ENCODE measurements around the gene PPY. TPM values are rescaled to one million over a fixed set of nuclear protein-coding genes. Genes with fewer than 3 reads are reported as not detected.
A peak's percentile ranks its signal among the peaks of the same experiment; 100 is the strongest.
"Not testable (repeated sequence)": the region's sequence is repeated elsewhere in the genome, so short reads cannot be mapped to it uniquely, and the experiment has no call there.

Gene PPY
- total RNA-seq, 5 donors from 2014 or later (not counting 1 experiment from before 2014, with no cell fraction given), result not detected

DNA sequence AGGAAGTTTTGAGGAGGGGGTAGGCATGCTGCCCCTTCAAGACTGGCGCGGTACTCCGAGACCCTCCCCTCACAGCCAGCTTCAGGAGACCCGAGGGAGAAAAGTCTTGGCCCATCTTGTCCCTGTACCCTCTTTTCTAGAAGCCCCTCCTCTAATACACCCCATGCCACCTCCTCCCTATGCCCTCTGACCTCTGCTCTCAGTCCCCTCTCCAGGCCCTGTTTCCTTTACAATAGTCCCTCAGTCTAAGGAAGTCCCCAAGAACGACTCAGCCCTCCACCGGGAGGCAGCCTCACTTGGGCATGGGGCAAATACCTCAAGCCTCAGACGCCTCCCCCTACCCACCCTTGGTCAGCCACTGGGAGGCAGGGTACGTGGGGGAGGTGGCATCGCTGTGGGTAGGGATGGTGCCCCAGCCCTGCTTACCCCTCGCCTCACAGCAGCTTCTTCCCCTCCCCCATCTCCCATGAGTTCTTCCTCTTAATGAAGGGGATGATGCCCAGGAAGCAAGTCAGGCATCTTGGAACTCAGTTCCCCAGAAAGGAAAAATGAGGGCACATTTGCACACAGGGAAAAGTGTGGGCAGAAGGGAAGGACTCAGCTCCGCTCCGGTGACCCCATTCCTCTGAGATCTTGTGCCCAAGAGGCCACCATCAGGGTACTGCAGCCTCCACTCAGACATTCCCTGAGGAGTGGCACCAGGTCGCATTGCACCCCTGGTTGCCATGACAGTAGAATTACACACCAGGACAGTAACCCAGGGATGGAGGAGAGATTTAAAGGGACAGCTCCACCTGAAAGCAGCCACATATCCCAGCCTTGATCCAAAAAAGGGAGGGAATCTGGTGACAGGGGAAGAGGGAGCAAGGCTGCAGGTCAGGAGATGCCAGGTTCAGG, 41.2 kb downstream of the PPY start:
- Histone ChIP-seq H3K27me3 (replicated peaks in 1 of 2; ENCODE audit: control insufficient read depth in 2 of 2, extremely low read depth in 1 of 2, insufficient read depth in 2 of 2, low read length in 1 of 2) (peaks cover 0 to 66% of the 10 kb centered on the region in 2 experiments), H3K27ac (ENCODE audit: low read length) (no peak overlapping the region), H3K4me1 (ENCODE audit: control insufficient read depth in 1 of 2, extremely low read depth in 1 of 2, insufficient read depth in 2 of 2, low read length in 2 of 2) (peaks cover 0 to 21% of the 10 kb centered on the region in 2 experiments), H3K4me3 (ENCODE audit: control insufficient read depth in 1 of 2, extremely low read depth in 1 of 2, low read length in 1 of 2) (peak overlapping the region; percentile 43 to 60), H3K9me3 (no peaks in the 10 kb centered on the region), H3K36me3 (ENCODE audit: control insufficient read depth in 2 of 2, extremely low read depth in 1 of 2, insufficient read depth in 1 of 2, low read length in 1 of 2) (no peaks in the 10 kb centered on the region)
- CTCF ChIA-PET, result no interaction called here
- POLR2A ChIA-PET, result no interaction called here
- Mint-ChIP-seq H3K4me3 (peak overlapping the region; percentile 71 to 78 (median 75)), H3K9me3 (no peaks in the 10 kb centered on the region), H3K4me1 (peaks cover 13 to 16% (median 15%) of the 10 kb centered on the region in 3 donors), H3K27me3 (peaks cover 13 to 56% of the 10 kb centered on the region in 2 donors), H3K36me3 (peaks cover 7% of the 10 kb centered on the region), H3K27ac (no peak overlapping the region)
- WGBS (ENCODE audit: insufficient coverage), result 93% methylated on average over 2 of the region's 13 CpGs
- DNase-seq, result no peak
- peak in 1 of 4 experiments; percentile 14 for ATAC-seq (replicated peaks in 1 of 4)

- DNase-seq (peak; percentile 61 to 85 (median 74)), ATAC-seq (replicated peaks in 1 of 4) (peak; percentile 99 to 100 (median 100))
- Mint-ChIP-seq H3K9me3 (no peaks in the 10 kb centered on the region), H3K27me3 (peaks cover 17 to 55% of the 10 kb centered on the region in 2 donors), H3K27ac (no peak overlapping the region), H3K4me1 (peaks cover 12 to 14% (median 13%) of the 10 kb centered on the region in 3 donors), H3K4me3 (peak overlapping the region; percentile 71 to 78 (median 75)), H3K36me3 (peaks cover 7% of the 10 kb centered on the region)
- Histone ChIP-seq H3K4me3 (ENCODE audit: control insufficient read depth in 1 of 2, extremely low read depth in 1 of 2, low read length in 1 of 2) (peak overlapping the region; percentile 43 to 60), H3K9me3 (no peaks in the 10 kb centered on the region), H3K27ac (ENCODE audit: low read length) (no peak overlapping the region), H3K27me3 (replicated peaks in 1 of 2; ENCODE audit: control insufficient read depth in 2 of 2, extremely low read depth in 1 of 2, insufficient read depth in 2 of 2, low read length in 1 of 2) (peaks cover 0 to 62% of the 10 kb centered on the region in 2 experiments), H3K36me3 (ENCODE audit: control insufficient read depth in 2 of 2, extremely low read depth in 1 of 2, insufficient read depth in 1 of 2, low read length in 1 of 2) (no peaks in the 10 kb centered on the region), H3K4me1 (ENCODE audit: control insufficient read depth in 1 of 2, extremely low read depth in 1 of 2, insufficient read depth in 2 of 2, low read length in 2 of 2) (peaks cover 0 to 17% of the 10 kb centered on the region in 2 experiments)
- WGBS (ENCODE audit: insufficient coverage), result 10% methylated on average over 18 of the region's 31 CpGs
- ChIA-PET POLR2A (no interaction called here), CTCF (no interaction called here)
Measured at GRCh38 chr17:43900183-43900857, 42.0 kb downstream of the PPY start.

DNA sequence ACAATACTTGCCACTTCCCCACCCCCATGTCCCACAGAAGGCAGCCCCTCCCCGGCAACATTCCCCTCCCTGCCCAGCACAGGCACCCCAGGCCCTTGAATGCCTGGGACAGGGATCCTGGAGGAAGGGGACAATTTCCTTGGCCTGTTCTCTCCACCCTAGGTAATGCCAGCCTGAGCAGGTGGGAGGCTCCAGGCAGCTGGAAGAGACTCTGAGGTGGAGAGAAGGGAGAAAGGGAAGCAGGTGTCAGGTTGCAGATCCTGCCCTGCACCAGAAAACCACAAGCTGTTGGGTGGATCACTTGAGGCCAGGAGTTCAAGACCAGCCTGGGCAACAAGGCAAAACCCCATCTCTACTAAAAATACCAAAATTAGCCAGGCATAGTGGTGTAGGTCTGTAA, 43.8 kb downstream of the PPY start:
- no peak for ATAC-seq (replicated peaks in 1 of 4)
- Histone ChIP-seq H3K4me1 (ENCODE audit: control insufficient read depth in 1 of 2, extremely low read depth in 1 of 2, insufficient read depth in 2 of 2, low read length in 2 of 2) (peaks cover 0 to 17% of the 10 kb centered on the region in 2 experiments), H3K27me3 (replicated peaks in 1 of 2; ENCODE audit: control insufficient read depth in 2 of 2, extremely low read depth in 1 of 2, insufficient read depth in 2 of 2, low read length in 1 of 2) (peaks cover 0 to 47% of the 10 kb centered on the region in 2 experiments), H3K4me3 (ENCODE audit: control insufficient read depth in 1 of 2, extremely low read depth in 1 of 2, low read length in 1 of 2) (no peak overlapping the region), H3K9me3 (no peaks in the 10 kb centered on the region), H3K27ac (ENCODE audit: low read length) (no peak overlapping the region), H3K36me3 (ENCODE audit: control insufficient read depth in 2 of 2, extremely low read depth in 1 of 2, insufficient read depth in 1 of 2, low read length in 1 of 2) (no peaks in the 10 kb centered on the region)
- DNase-seq, result no peak
- H3K36me3 Mint-ChIP-seq, result peaks cover 7% of the 10 kb centered on the region
- POLR2A ChIA-PET, result interaction anchor here in 1 of 2 donors (0.7 kb wide), 1 partner anchor 876 kb away, joined by 3 read pairs; the partner anchor contains the start of gene VAT1
- peaks cover 12 to 47% of the 10 kb centered on the region in 2 donors for H3K27me3 Mint-ChIP-seq
- H3K4me1 Mint-ChIP-seq, result peaks cover 12 to 14% (median 13%) of the 10 kb centered on the region in 3 donors
- H3K9me3 Mint-ChIP-seq, result no peaks in the 10 kb centered on the region
- no CpG with 5 or more reads among the region's 1 CpG for WGBS (ENCODE audit: insufficient coverage)
- CTCF ChIA-PET, result interaction anchor here (0.5 to 0.7 kb wide), 2 partner anchors 10 to 749 kb away, joined by 3 to 4 read pairs; no protein-coding TSS in a partner anchor
- H3K27ac Mint-ChIP-seq, result no peak overlapping the region
- peak overlapping the region in 1 of 3 donors; percentile 78 for H3K4me3 Mint-ChIP-seq

DNA sequence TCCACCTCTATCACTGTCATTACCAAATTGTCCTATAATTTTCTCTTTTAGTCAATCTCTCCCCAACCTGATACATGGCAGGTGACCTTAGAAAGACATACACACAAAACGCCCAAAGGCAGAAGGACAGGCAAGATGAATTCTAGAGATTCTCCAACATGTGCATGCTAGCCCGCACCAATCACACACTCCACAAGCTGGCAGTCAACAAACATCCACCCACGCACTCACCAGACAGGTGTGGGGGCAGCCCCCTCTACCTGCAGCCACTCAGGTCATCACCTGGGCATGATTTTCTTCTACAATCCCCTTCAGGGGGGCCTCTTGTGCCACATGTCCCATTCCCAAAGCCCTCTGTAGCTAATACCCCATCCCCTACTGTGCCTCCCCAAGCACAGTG, 44.4 kb downstream of the PPY start:
- H3K27ac Mint-ChIP-seq, result no peak overlapping the region
- H3K27me3 ChIP-seq (replicated peaks in 1 of 2; ENCODE audit: control insufficient read depth in 2 of 2, extremely low read depth in 1 of 2, insufficient read depth in 2 of 2, low read length in 1 of 2), result peaks cover 0 to 44% of the 10 kb centered on the region in 2 experiments
- 100% methylated on average over 2 of the region's 3 CpGs for WGBS (ENCODE audit: insufficient coverage)
- H3K9me3 ChIP-seq, result no peaks in the 10 kb centered on the region
- peaks cover 0 to 17% of the 10 kb centered on the region in 2 experiments for H3K4me1 ChIP-seq (ENCODE audit: control insufficient read depth in 1 of 2, extremely low read depth in 1 of 2, insufficient read depth in 2 of 2, low read length in 2 of 2)
- H3K4me1 Mint-ChIP-seq, result peaks cover 12 to 14% (median 13%) of the 10 kb centered on the region in 3 donors
- POLR2A ChIA-PET, result no interaction called here
- ATAC-seq (replicated peaks in 1 of 4) (no peak), DNase-seq (no peak)
- H3K4me3 Mint-ChIP-seq, result no peak overlapping the region
- no peak overlapping the region for H3K4me3 ChIP-seq (ENCODE audit: control insufficient read depth in 1 of 2, extremely low read depth in 1 of 2, low read length in 1 of 2)
- no peaks in the 10 kb centered on the region for H3K36me3 ChIP-seq (ENCODE audit: control insufficient read depth in 2 of 2, extremely low read depth in 1 of 2, insufficient read depth in 1 of 2, low read length in 1 of 2)
- no peak overlapping the region for H3K27ac ChIP-seq (ENCODE audit: low read length)
- no peaks in the 10 kb centered on the region for H3K9me3 Mint-ChIP-seq
- H3K36me3 Mint-ChIP-seq, result peaks cover 7% of the 10 kb centered on the region
- peaks cover 12 to 47% of the 10 kb centered on the region in 2 donors for H3K27me3 Mint-ChIP-seq
- CTCF ChIA-PET, result interaction anchor here in 1 of 2 donors (0.6 kb wide), 1 partner anchor 12 kb away, joined by 3 read pairs; no protein-coding TSS in a partner anchor

DNA sequence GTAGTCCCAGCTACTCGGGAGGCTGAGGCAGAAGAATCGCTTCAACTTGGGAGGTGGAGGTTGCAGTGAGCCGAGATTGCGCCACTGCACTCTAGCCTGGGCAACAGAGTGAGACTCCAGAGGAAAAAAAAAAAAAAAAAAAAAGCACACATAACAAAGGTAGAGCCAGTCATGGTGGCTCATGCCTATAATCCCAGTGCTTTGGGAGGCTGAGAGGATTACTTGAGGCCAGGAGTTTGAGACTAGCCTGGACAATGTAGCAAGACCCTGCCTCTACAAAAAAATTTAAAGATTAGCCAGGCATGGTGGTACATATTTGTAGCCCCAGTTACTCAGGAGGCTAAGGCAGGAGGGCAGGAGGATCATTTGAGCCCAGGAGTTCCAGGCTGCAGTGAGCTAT, 47.8 kb downstream of the PPY start:
- ATAC-seq (replicated peaks in 1 of 4); POLR2A ChIA-PET; H3K36me3 ChIP-seq (ENCODE audit: control insufficient read depth in 2 of 2, extremely low read depth in 1 of 2, insufficient read depth in 1 of 2, low read length in 1 of 2); H3K36me3 Mint-ChIP-seq; H3K4me1 ChIP-seq (ENCODE audit: control insufficient read depth in 1 of 2, extremely low read depth in 1 of 2, insufficient read depth in 2 of 2, low read length in 2 of 2); H3K4me1 Mint-ChIP-seq; H3K4me3 ChIP-seq (ENCODE audit: control insufficient read depth in 1 of 2, extremely low read depth in 1 of 2, low read length in 1 of 2); H3K9me3 Mint-ChIP-seq; H3K27ac ChIP-seq (ENCODE audit: low read length); DNase-seq; CTCF ChIA-PET; H3K9me3 ChIP-seq; H3K4me3 Mint-ChIP-seq; H3K27ac Mint-ChIP-seq: not testable (repeated sequence)
- peaks cover 12 to 30% of the 10 kb centered on the region in 2 donors for H3K27me3 Mint-ChIP-seq
- H3K27me3 ChIP-seq (replicated peaks in 1 of 2; ENCODE audit: control insufficient read depth in 2 of 2, extremely low read depth in 1 of 2, insufficient read depth in 2 of 2, low read length in 1 of 2), result peaks cover 0 to 18% of the 10 kb centered on the region in 2 experiments
- no CpG with 5 or more reads among the region's 4 CpGs for WGBS (ENCODE audit: insufficient coverage)

- no peaks in the 10 kb centered on the region for H3K36me3 ChIP-seq (ENCODE audit: control insufficient read depth in 2 of 2, extremely low read depth in 1 of 2, insufficient read depth in 1 of 2, low read length in 1 of 2)
- H3K9me3 Mint-ChIP-seq, result no peaks in the 10 kb centered on the region
- DNase-seq (no peak), ATAC-seq (replicated peaks in 1 of 4) (no peak)
- H3K27ac ChIP-seq (ENCODE audit: low read length), result no peak overlapping the region
- no CpG with 5 or more reads among the region's 4 CpGs for WGBS (ENCODE audit: insufficient coverage)
- H3K9me3 ChIP-seq, result no peaks in the 10 kb centered on the region
- H3K4me3 Mint-ChIP-seq, result no peak overlapping the region
- no peak overlapping the region for H3K4me3 ChIP-seq (ENCODE audit: control insufficient read depth in 1 of 2, extremely low read depth in 1 of 2, low read length in 1 of 2)
- no peaks in the 10 kb centered on the region for H3K4me1 Mint-ChIP-seq
- ChIA-PET POLR2A (no interaction called here), CTCF (no interaction called here)
- H3K27ac Mint-ChIP-seq, result no peak overlapping the region
- no peaks in the 10 kb centered on the region for H3K4me1 ChIP-seq (ENCODE audit: control insufficient read depth in 1 of 2, extremely low read depth in 1 of 2, insufficient read depth in 2 of 2, low read length in 2 of 2)
- peaks cover 0 to 9% of the 10 kb centered on the region in 2 experiments for H3K27me3 ChIP-seq (replicated peaks in 1 of 2; ENCODE audit: control insufficient read depth in 2 of 2, extremely low read depth in 1 of 2, insufficient read depth in 2 of 2, low read length in 1 of 2)
- H3K36me3 Mint-ChIP-seq, result peaks cover 3% of the 10 kb centered on the region
- H3K27me3 Mint-ChIP-seq, result peaks cover 8 to 25% of the 10 kb centered on the region in 2 donors
Measured at GRCh38 chr17:43892647-43892952, 49.7 kb downstream of the PPY start.
